NCI-H524 treated with DMSO at 0.1 percent for 48 hours (cell line): ENCODE measurements around the gene PRR16.
"Not testable (repeated sequence)": the region's sequence is repeated elsewhere in the genome, so short reads cannot be mapped to it uniquely, and the experiment has no call there.

ENCODE experiments used
- DNase-seq: peaks from one replicate; lab custom pipeline; 2025; lab: John Stamatoyannopoulos, UW

The PRR16 gene

GRCh38 chr5:120463991-120464626 is at the start of gene PRR16:
Gene PRR16, plus strand, starts transcription at chr5:120464300.
- no peak for DNase-seq

- no peak for DNase-seq
Measured at GRCh38 chr5:120415985-120416384, 48.1 kb upstream of the PRR16 start.

- DNase-seq: no peak
Measured at GRCh38 chr5:120419127-120419526, 45.0 kb upstream of the PRR16 start.

GRCh38 chr5:120426633-120427275 is 37.3 kb upstream of the PRR16 start:
- not testable (repeated sequence) for DNase-seq

- DNase-seq: no peak
Measured at GRCh38 chr5:120430572-120430971, 33.5 kb upstream of the PRR16 start.

- no peak for DNase-seq
Measured at GRCh38 chr5:120432861-120433260, 31.2 kb upstream of the PRR16 start.

GRCh38 chr5:120435129-120435528 is 29.0 kb upstream of the PRR16 start:
- no peak for DNase-seq

- no peak for DNase-seq
Measured at GRCh38 chr5:120436996-120437395, 27.1 kb upstream of the PRR16 start.

- DNase-seq: no peak
Measured at GRCh38 chr5:120442694-120443093, 21.4 kb upstream of the PRR16 start.

- DNase-seq: no peak
Measured at GRCh38 chr5:120443607-120444006, 20.5 kb upstream of the PRR16 start.

GRCh38 chr5:120446068-120446492 is 18.0 kb upstream of the PRR16 start:
- no peak for DNase-seq

- DNase-seq: no peak
Measured at GRCh38 chr5:120446901-120447300, 17.2 kb upstream of the PRR16 start.

GRCh38 chr5:120447706-120448239 is 16.3 kb upstream of the PRR16 start:
- DNase-seq: peak; percentile 18

GRCh38 chr5:120449501-120449900 is 14.6 kb upstream of the PRR16 start:
- DNase-seq: no peak

- no peak for DNase-seq
Measured at GRCh38 chr5:120450910-120451309, 13.2 kb upstream of the PRR16 start.

GRCh38 chr5:120451445-120451844 is 12.7 kb upstream of the PRR16 start:
- DNase-seq: no peak

- DNase-seq: no peak
Measured at GRCh38 chr5:120452471-120452870, 11.6 kb upstream of the PRR16 start.

GRCh38 chr5:120454094-120454798 is 9.9 kb upstream of the PRR16 start:
- DNase-seq: no peak

GRCh38 chr5:120456006-120456405 is 8.1 kb upstream of the PRR16 start:
- DNase-seq: no peak

GRCh38 chr5:120457839-120458507 is 6.1 kb upstream of the PRR16 start:
- DNase-seq: peak; percentile 40

- DNase-seq: not testable (repeated sequence)
Measured at GRCh38 chr5:120458508-120458847, 5.6 kb upstream of the PRR16 start.

GRCh38 chr5:120461251-120461650 is 2.8 kb upstream of the PRR16 start:
- no peak for DNase-seq
